NCI-H345 treated with DMSO at 0.1 percent for 48 hours (cell line): Measurements from ENCODE around the gene EFNA5.
A peak's percentile ranks its signal among the peaks of the same experiment; 100 is the strongest.

ENCODE experiments used
- DNase-seq: peaks from one replicate; lab custom pipeline; 2025; ENCODE audit not compliant: unreplicated experiment; lab: John Stamatoyannopoulos, UW

Gene EFNA5

GRCh38 chr5:107673039-107673367, 2.3 kb upstream of the EFNA5 start:
- no peak for DNase-seq

DNA sequence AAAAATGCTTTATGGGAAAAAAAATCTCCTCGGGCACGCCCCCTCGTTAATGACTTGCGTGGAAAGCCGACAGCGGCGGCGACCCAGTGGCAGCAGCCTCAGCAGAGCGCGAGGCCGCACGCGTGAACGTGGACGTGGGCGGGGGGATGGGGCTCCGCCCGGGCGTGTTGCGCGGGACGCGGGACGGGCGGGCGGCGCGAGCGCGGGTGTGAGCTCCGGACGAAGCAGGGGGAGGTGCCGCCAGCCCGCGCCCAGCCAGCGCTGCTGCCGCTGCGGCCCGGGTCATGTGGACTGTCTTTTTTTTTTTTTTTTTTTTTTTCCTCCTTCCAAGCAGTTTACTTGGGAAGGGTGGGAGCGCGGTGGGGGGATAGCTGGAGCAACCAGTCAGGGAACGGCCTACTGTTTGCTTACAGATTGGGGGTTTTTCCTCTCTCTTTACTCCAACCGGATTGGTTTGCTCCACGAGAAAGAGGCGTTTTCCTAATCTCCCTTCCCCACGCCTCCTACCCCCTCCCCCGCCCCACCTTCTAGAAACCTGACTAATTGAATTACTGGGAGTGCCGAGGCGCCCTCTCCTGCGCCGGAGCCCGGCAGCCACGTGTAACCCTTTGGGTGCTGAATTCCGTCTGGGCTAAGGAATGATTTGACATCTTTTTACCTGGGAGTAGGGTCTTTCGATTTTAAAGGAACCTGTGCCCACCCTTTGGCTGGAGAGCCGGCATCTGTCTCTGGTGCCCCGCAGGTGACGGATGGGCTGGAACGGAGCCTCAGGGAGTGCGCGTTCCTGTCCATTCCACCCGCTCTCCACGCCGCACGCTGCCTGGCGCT, 1.7 kb upstream of the EFNA5 start:
- DNase-seq = peak; percentile 88

DNA sequence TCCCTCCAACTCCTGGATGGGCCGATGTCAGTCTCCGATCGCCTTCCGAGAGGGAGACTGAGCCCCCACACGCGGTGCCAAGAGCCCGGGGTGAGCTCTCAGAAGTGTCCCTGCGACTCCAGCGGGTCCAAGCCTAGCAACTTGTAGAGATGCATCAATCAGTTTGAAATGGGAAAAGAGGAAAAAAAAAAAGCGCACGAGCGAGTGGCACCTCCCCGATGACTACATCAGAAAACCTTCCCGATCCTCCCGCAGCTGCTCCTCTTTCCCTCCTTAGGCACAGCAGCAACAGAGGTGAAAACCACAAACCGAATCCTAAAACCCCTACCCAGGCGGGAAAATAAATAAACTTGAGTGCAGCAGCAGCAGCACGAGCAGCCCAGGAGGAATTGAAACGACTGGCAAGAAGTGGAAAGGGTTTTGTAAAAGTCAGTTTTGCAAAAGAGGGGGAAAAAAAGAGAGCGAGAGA, 1.0 kb upstream of the EFNA5 start:
- DNase-seq = peak; percentile 81

DNA sequence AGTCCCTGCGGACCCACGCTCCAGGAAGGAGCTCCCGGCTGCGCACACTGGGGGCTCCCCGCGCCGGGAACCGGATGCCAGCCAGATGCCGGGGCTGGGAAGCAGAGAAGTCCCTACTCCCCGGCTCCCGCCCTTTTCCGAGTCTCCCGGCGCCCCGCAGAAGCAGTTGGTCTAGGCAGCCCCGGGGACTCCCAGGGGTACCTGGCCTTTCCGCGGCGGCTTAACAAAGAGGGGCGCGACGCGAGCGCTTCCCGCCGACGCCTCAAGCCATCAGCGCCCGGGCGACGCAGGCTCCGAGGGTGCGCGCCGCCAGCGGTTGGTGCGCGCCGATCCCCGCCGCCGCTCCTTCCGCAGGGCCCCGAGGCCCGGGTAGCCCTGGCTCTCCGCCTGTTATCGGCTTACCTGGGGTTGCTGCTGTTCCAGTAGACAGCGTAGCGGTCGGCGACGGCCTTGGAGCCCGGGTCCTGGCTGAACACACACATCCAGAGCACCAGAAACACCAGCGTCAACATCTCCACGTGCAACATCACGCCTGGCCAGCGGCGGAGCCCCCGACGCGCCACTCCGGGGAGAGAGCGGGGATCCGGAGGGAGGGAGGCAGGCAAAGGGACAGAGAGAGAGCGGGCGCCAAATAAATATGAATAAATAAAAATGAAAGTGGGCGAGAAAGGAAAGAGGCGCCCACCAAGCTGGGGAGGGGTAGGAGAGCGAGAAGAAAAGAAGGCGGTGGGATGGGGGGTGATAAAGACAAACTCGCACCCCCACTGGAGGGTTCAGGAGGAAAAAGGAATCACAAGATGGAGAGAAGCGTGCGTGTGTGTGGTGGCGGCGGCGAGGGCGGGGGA, 428 bp downstream of the EFNA5 start:
- no peak for DNase-seq

- DNase-seq = no peak
Observed at GRCh38 chr5:107669096-107670031, 1.4 kb downstream of the EFNA5 start.

GRCh38 chr5:107668154-107669095, 2.3 kb downstream of the EFNA5 start:
- no peak for DNase-seq

DNA sequence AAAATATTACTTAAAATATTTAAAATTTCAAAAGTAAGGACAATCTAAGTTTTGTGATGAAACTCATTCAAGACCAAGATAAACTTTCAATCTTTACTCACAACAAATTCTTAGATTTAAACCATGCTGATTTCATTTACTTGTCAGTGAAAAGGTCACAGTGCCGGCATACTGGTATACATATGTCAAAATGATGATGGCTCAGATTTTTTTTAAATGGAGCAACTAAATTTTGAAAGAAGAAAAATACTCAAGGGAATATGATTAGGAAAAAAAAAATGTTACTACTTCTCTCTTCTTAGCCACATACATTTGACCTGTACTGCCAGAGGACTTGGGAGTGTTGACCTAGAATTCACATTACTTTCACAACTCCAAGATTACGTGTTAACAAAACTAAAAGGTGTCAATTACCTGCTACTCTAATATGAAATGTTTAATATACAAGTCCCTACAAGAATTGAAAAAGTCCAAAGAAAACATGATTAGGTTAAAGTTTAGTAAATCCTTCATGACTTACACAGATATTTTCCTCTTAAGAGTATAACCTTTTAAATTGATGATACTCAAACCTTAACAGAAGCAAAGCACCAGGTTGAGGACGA, 4.6 kb downstream of the EFNA5 start:
- no peak for DNase-seq

GRCh38 chr5:107665036-107665570, 5.6 kb downstream of the EFNA5 start:
- no peak for DNase-seq

DNA sequence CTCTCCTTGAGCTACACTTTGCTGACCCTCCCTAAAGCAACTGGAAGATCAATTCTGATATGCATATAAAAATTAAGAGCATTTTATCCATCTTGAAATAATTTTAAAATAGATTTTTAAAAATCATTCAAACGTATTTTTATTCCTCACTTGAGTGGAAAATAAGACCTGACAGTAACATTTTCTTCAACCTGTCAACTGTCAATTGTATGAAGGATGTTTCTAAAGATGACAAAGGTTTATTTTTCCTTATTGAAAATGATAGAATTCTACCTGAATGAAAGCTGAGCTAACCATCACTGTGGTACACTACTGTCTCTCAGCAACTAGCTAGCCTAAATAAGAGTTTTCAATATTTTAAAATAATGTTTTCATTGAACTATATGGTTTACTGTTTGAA, 7.0 kb downstream of the EFNA5 start:
- DNase-seq = no peak

DNA sequence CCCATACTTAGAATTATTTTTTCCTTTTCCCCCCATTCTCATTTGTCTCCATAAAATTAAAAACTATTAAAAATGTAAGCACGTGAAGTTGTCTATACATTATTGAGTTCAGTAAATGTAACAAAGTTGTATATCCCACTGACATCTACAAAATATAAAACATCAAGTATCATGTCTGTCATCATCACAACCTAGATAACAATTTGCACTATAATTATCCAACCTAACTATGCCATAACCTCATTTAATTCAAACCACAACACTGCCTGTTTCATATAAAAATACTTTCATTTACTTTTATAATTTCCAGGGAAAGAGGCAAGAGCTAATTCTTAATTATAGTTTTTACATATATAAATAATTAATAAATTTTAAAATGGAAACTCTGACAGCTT, 9.1 kb downstream of the EFNA5 start:
- no peak for DNase-seq

DNA sequence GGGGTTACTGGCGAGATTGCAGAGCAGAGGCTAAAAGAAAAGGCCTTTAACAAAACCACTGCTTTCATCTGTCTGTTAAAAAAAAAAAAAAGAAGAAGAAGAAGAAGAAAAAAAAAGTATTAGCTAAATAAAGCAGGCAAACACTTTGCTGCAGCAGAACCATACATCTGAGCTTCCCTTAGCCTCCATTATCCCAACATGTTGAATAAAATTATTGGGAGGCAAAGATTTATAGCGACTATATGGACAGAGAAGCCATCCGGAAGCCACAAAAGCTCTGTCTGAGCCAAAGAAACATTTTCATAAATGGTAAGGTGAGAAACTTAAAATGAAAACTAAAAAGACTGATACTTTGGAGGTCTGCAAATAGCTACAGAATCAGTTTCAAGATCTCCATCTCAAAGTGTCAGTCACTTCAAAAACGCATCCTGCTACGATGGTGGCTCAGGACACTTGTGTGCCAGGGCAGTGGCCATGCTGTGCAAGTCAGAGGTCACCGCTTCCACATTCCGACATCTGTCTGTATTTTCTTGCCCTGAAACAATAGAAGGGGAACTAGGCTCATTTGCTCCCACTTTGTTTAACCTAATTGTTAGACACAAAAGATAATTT, 9.6 kb downstream of the EFNA5 start:
- no peak for DNase-seq

- DNase-seq = no peak
Observed at GRCh38 chr5:107658528-107658927, 12.2 kb downstream of the EFNA5 start.

GRCh38 chr5:107655831-107656230, 14.9 kb downstream of the EFNA5 start:
- DNase-seq = no peak

GRCh38 chr5:107654827-107655226, 15.9 kb downstream of the EFNA5 start:
- DNase-seq = no peak

DNA sequence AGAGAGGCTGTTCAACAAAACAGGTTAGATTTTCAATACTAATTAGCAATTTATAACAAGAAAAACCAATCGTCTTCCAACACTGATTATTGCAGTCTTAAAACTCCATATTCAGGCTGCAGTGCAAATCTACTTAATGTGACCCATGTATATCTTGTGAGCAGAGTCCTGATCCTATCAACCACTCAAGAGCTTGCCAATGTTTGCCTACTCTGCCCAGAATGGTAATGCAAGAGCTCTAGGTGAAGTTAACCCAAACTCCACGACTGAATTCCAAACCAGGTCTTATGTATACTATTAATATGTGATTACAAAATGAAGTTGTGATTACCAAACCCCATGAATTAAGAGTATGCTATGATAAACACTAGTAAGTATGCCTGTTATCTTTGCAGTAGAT, 17.1 kb downstream of the EFNA5 start:
- DNase-seq = no peak

GRCh38 chr5:107652839-107653607, 17.7 kb downstream of the EFNA5 start:
- no peak for DNase-seq

DNA sequence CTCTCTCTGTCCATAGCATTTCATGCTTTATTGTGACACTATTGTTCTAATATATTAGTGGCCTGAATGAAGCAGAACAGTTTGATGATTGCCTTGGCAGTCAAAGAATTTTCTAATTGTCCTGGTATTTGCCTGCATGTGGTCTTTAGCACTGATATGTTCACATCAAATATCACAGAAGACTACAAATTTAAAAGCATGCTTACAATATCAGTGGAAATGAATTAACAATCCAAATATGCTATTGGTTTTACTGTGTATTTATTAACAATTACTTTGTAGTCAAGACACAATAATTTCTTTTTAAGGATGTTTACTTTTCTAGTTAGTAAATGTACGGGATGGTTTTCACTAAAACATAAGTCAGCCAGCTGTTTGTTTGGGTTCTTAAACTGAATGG, 18.3 kb downstream of the EFNA5 start:
- DNase-seq = no peak

DNA sequence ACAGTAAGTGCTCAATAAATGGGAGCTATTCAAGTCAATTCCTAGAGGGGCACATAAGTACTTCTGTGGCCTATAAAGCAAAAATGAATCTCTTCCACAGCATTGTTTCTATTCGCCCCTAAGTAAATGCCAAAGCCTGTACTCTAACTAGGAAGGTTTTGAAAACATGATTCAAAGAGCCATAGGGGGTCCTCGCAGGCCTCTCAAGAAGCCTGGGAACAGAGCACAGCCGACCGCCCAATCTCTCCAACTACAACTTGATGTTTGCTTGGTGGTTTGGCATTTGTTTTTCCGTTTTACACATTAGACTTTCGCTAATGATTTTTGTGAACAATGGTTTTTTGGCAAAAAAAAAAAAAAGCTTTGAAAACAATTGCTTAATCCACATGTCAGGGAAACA, 19.4 kb downstream of the EFNA5 start:
- no peak for DNase-seq
